ENCODE data around the gene ROPN1L.
A peak's percentile ranks its signal among the peaks of the same experiment; 100 is the strongest.
"Not testable (repeated sequence)": the region's sequence is repeated elsewhere in the genome, so short reads cannot be mapped to it uniquely, and the experiment has no call there.

Gene ROPN1L

GRCh38 chr5:10441083-10441991, at the start of gene ROPN1L:
Gene ROPN1L, plus strand, starts transcription at chr5:10441879. Its CDS starts 289 bp downstream, at chr5:10442168.
- no peak for TF ChIP-seq CTCF (IDR thresholded peaks at IDR 0.05; ENCODE audit: extremely low read depth, missing control alignments)
- DNase-seq (ENCODE audit: low spot score): peak; percentile 96

- DNase-seq (ENCODE audit: low spot score): not testable (repeated sequence)
Measured at GRCh38 chr5:10392567-10393328, 48.9 kb upstream of the ROPN1L start.

GRCh38 chr5:10393491-10393890, 48.2 kb upstream of the ROPN1L start:
- TF ChIP-seq CTCF (IDR thresholded peaks at IDR 0.05; ENCODE audit: extremely low read depth, missing control alignments): no peak
- DNase-seq (ENCODE audit: low spot score): no peak

GRCh38 chr5:10396552-10396951, 45.1 kb upstream of the ROPN1L start:
- DNase-seq (ENCODE audit: low spot score): no peak
- TF ChIP-seq CTCF (IDR thresholded peaks at IDR 0.05; ENCODE audit: extremely low read depth, missing control alignments): no peak

- TF ChIP-seq CTCF (IDR thresholded peaks at IDR 0.05; ENCODE audit: extremely low read depth, missing control alignments): no peak
- no peak for DNase-seq (ENCODE audit: low spot score)
Measured at GRCh38 chr5:10399839-10400238, 41.8 kb upstream of the ROPN1L start.

GRCh38 chr5:10400411-10400810, 41.3 kb upstream of the ROPN1L start:
- TF ChIP-seq CTCF (IDR thresholded peaks at IDR 0.05; ENCODE audit: extremely low read depth, missing control alignments): no peak
- no peak for DNase-seq (ENCODE audit: low spot score)

- DNase-seq (ENCODE audit: low spot score): no peak
- no peak for TF ChIP-seq CTCF (IDR thresholded peaks at IDR 0.05; ENCODE audit: extremely low read depth, missing control alignments)
Measured at GRCh38 chr5:10400831-10401230, 40.8 kb upstream of the ROPN1L start.
